Psoas muscle (tissue), 8 donors: ENCODE results near the gene BRINP2. TPM values are rescaled to one million over a fixed set of nuclear protein-coding genes. Genes with fewer than 3 reads are reported as not detected.

Experiments
- ATAC-seq, 4 donors: fragments of 200-7000 bp; cut with Tn5 transposase; one replicate each; pipeline ENCODE4 v1.9.1; 2020; ENCODE audit warnings: moderate library complexity in 3 of 4, mild to moderate bottlenecking in 2 of 4
- DNase-seq, 2 donors: peaks; one replicate each; pipeline ENCODE4 v3.0.0-alpha.2; 2020
- H3K27ac ChIP-seq: fragments of 200-600 bp; one replicate; pipeline ENCODE4 v1.8.0; 2022
- H3K27me3 ChIP-seq, 3 donors: fragments of 200-600 bp in 1 of 3; one replicate each; pipeline versions ENCODE4 v1.6.1 to v1.8.0; 2013 to 2022; ENCODE audit warnings: low read length in 2 of 3, mild to moderate bottlenecking in 2 of 3, moderate library complexity in 1 of 3; ENCODE audit not compliant: insufficient read depth in 3 of 3
- H3K36me3 ChIP-seq, 2 donors: fragments of 200-600 bp in 1 of 2; one replicate each; pipeline versions ENCODE4 v1.6.1 to v1.8.0; 2013 to 2022; ENCODE audit warnings: low read depth in 1 of 2, mild to moderate bottlenecking in 1 of 2, moderate library complexity in 1 of 2; ENCODE audit not compliant: insufficient read depth in 1 of 2
- H3K4me1 ChIP-seq: fragments of 200-600 bp; one replicate; pipeline ENCODE4 v1.8.0; 2022
- H3K4me3 ChIP-seq: fragments of 200-600 bp; one replicate; pipeline ENCODE4 v1.8.0; 2022; ENCODE audit warnings: mild to moderate bottlenecking
- H3K9me3 ChIP-seq: fragments of 200-600 bp; one replicate; pipeline ENCODE4 v1.8.0; 2022
- WGBS, 3 donors: extraction: QIAGEN DNeasy Blood & Tissue Kit; methylation state at CpG; one replicate each; pipeline versions ENCODE4 v1.1.6 to v1.1.7; 2013; 5-methylcytosine and 5-hydroxymethylcytosine counted together
- intact Hi-C, 2 donors: fragments of 100-400 bp; cut with DNase I; formaldehyde crosslinking; loops; one replicate each; pipeline versions ENCODE4 v1.11.0 to v1.14.2; 2022
- polyA plus RNA-seq, 3 donors: library from polyadenylated mRNA; stranded (reverse); fragments of 200-250 nt; gene quantifications; one replicate each; pipeline ENCODE4 v1.2.3, GENCODE V29; 2013
- total RNA-seq, 4 donors: library from RNA; stranded (reverse); fragmentation: NEBNext Ultra II Directional in 2 of 4; extraction: Animal tissue kit (Norgen Biotek cat#: 25700) in 2 of 4; gene quantifications; one replicate each; pipeline versions ENCODE4 v1.2.1 to v1.2.4, GENCODE V29; 2021 to 2023
- TF ChIP-seq, protein P1 (sequence below): fragments of 200-600 bp; IDR thresholded peaks from one replicate; pipeline ENCODE4 v1.8.0; 2022; ENCODE audit warnings: antibody characterized with exemption
- donor health status: healthy with polysubstance abuse.
- donor health status: DM: no; HTN: no; CAD: no; lungs with moderate emphysema.
- donor health status: Bipolar disorder and iron deficiency.
- donor health status: healthy.
- donor health status: DM: yes; HTN: yes; CAD: no.
- donor health status: DM: no; HTN: no; CAD: no.
- donor health status: DM: no; HTN: no; CAD: no.
- donor health status: DM: yes; HTN: yes; CAD: no.

BRINP2 gene
- total and polyA plus RNA-seq, 7 donors: 0.04 to 0.38 (median 0.23) TPM; not detected in 3

GRCh38 chr1:177219554-177220458, 49.0 kb downstream of the BRINP2 start:
- Histone ChIP-seq H3K36me3 (no peaks in the 10 kb centered on the region), H3K4me1 (no peaks in the 10 kb centered on the region), H3K27me3 (no peaks in the 10 kb centered on the region), H3K27ac (no peak overlapping the region), H3K4me3 (no peak overlapping the region), H3K9me3 (peaks cover 8% of the 10 kb centered on the region)
- 66 to 72% (median 67%) methylated on average over 3 of the region's 3 CpGs for WGBS, 3 donors
- ATAC-seq (peak in 1 of 4 donors; percentile 40), DNase-seq (no peak)
- TF ChIP-seq, protein P1, sequence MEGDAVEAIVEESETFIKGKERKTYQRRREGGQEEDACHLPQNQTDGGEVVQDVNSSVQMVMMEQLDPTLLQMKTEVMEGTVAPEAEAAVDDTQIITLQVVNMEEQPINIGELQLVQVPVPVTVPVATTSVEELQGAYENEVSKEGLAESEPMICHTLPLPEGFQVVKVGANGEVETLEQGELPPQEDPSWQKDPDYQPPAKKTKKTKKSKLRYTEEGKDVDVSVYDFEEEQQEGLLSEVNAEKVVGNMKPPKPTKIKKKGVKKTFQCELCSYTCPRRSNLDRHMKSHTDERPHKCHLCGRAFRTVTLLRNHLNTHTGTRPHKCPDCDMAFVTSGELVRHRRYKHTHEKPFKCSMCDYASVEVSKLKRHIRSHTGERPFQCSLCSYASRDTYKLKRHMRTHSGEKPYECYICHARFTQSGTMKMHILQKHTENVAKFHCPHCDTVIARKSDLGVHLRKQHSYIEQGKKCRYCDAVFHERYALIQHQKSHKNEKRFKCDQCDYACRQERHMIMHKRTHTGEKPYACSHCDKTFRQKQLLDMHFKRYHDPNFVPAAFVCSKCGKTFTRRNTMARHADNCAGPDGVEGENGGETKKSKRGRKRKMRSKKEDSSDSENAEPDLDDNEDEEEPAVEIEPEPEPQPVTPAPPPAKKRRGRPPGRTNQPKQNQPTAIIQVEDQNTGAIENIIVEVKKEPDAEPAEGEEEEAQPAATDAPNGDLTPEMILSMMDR: no peak
- intact Hi-C loops: no loop called here

- H3K9me3 ChIP-seq: no peaks in the 10 kb centered on the region
- WGBS, 3 donors: 80 to 86% (median 83%) methylated on average over 2 of the region's 2 CpGs
- H3K4me1 ChIP-seq: no peaks in the 10 kb centered on the region
- H3K36me3 ChIP-seq: no peaks in the 10 kb centered on the region
- no peak overlapping the region for H3K4me3 ChIP-seq
- H3K27me3 ChIP-seq: no peaks in the 10 kb centered on the region
- TF ChIP-seq, protein P1: no peak
- no peak overlapping the region for H3K27ac ChIP-seq
- DNase-seq: no peak
- intact Hi-C loops: no loop called here
- no peak for ATAC-seq
Measured at GRCh38 chr1:177223359-177223758, 52.6 kb downstream of the BRINP2 start.

DNA sequence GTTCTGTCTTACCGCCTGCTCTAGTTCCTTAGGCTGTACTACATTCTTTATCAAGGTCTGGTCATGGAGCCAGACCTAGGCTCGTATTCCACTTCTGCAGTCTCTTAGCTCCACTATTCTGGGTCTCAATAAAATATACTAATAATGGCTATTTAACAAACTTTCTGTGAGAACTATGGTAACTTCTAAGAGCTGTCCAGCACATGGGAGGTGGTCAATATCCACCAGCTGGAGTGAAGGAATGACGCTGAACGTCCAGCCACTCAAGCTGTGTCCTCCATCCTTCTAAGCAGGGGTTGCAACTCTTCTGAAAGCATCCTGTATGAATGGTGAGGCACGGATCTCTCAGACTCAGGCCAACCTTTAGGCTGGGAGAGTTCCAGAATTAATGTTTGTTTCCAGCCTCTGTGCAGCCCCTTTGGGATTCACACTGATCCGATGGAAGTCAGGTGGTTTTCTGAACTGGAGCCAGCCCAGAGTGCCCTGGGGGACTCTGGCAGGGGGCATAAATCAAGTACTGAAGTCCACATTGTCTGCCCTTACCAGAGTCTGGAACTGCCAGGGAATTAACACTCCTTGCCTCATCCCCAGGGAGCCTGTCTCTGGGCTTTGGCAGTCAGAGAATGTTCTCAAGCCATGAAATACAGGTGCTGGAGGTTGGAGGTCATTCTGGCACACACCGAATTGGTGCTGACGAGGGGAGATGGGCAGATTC, 57.4 kb downstream of the BRINP2 start:
- H3K27me3 ChIP-seq: no peaks in the 10 kb centered on the region
- no peaks in the 10 kb centered on the region for H3K9me3 ChIP-seq
- WGBS, 3 donors: 34 to 38% (median 35%) methylated on average over 8 of the region's 8 CpGs

DNA sequence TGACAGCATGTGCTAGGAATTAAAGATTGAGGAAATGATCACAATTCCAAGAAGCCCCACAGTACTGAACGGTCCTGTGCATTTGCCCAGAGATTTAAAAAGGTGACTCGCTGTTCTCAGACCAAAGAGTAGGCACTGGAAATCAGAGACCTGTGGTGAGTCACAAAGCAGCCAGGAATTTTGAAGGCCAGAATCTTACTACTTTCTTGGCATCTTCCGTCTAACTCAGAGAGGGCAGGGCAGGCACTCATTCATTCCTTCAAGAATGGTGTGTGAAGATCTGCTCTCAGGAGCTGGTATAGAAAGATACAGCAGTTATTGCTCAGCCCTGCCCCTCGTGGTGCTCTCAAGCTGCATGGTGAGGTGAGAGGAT, 57.9 kb downstream of the BRINP2 start:
- TF ChIP-seq, protein P1: no peak
- DNase-seq: no peak
- no peaks in the 10 kb centered on the region for H3K4me1 ChIP-seq
- WGBS, 3 donors: 40 to 56% (median 40%) methylated on average over 4 of the region's 4 CpGs
- H3K9me3 ChIP-seq: no peaks in the 10 kb centered on the region
- no peaks in the 10 kb centered on the region for H3K36me3 ChIP-seq
- peak; percentile 40 to 75 (median 42) for ATAC-seq
- intact Hi-C loops: no loop called here
- H3K4me3 ChIP-seq: no peak overlapping the region
- no peak overlapping the region for H3K27ac ChIP-seq
- no peaks in the 10 kb centered on the region for H3K27me3 ChIP-seq

More for the DNA sequence above, 57.4 kb downstream of the BRINP2 start:
- intact Hi-C loops: no loop called here
- no peaks in the 10 kb centered on the region for H3K4me1 ChIP-seq
- H3K36me3 ChIP-seq: no peaks in the 10 kb centered on the region
- H3K4me3 ChIP-seq: no peak overlapping the region
- ATAC-seq (peak in 3 of 4 donors; percentile 28 to 73 (median 30)), DNase-seq (no peak)
- TF ChIP-seq, protein P1: no peak
- no peak overlapping the region for H3K27ac ChIP-seq
